ENCODE measurements around the gene SLC35F1. TPM values are rescaled to one million over a fixed set of nuclear protein-coding genes. Genes with fewer than 3 reads are reported as not detected.

The SLC35F1 gene
- polyA plus RNA-seq, 1 donor from 2014 or later, result 35.1 TPM

GRCh38 chr6:118353564-118353963, 446.5 kb downstream of the SLC35F1 start:
- no peaks in the 10 kb centered on the region for H3K9me3 ChIP-seq (ENCODE audit: low read length)
- no peaks in the 10 kb centered on the region for H4K20me1 ChIP-seq (ENCODE audit: insufficient read depth)
- no peaks in the 10 kb centered on the region for H3K27me3 ChIP-seq (ENCODE audit: insufficient read depth, low read depth, low read length)
- no peaks in the 10 kb centered on the region for H3F3A ChIP-seq (ENCODE audit: insufficient read depth, low read length, poor library complexity, severe bottlenecking)
- no peaks in the 10 kb centered on the region for H3K9me2 ChIP-seq (ENCODE audit: insufficient read depth, low read length)
- H2AFZ ChIP-seq (ENCODE audit: low read depth, low read length), result no peak overlapping the region
- no peak overlapping the region for H3K4me2 ChIP-seq (ENCODE audit: low read length)
- no peaks in the 10 kb centered on the region for H3K36me3 ChIP-seq (ENCODE audit: insufficient read depth, low read length)
- no peak overlapping the region for H3K9ac ChIP-seq (ENCODE audit: low read length)
- H3K27ac ChIP-seq (ENCODE audit: low read length), result no peak overlapping the region
- H3K4me3 ChIP-seq (ENCODE audit: low read length), result no peak overlapping the region
- no peaks in the 10 kb centered on the region for H3K79me2 ChIP-seq (replicated peaks; ENCODE audit: insufficient read depth, low read length)
- TF ChIP-seq POLR2AphosphoS5 (IDR thresholded peaks at IDR 0.05) (no peak), EP300 (conservative IDR thresholded peaks at IDR 0.05; ENCODE audit: poor library complexity, severe bottlenecking) (no peak), MXI1 (conservative IDR thresholded peaks at IDR 0.05; ENCODE audit: poor library complexity, severe bottlenecking) (no peak), EZH2 (IDR thresholded peaks at IDR 0.05; ENCODE audit: borderline replicate concordance, insufficient read depth, low read length, poor library complexity, severe bottlenecking) (no peak), REST (IDR thresholded peaks at IDR 0.05; ENCODE audit: borderline replicate concordance) (no peak), SMC3 (conservative IDR thresholded peaks at IDR 0.05; ENCODE audit: poor library complexity) (no peak), CTCF (IDR thresholded peaks at IDR 0.05; ENCODE audit: poor library complexity, severe bottlenecking) (no peak), TAF1 (IDR thresholded peaks at IDR 0.05; ENCODE audit: low read depth) (no peak), RAD21 (conservative IDR thresholded peaks at IDR 0.05) (no peak)

GRCh38 chr6:118354641-118355040, 447.6 kb downstream of the SLC35F1 start:
- Histone ChIP-seq H3K4me3 (ENCODE audit: low read length) (no peak overlapping the region), H3K79me2 (replicated peaks; ENCODE audit: insufficient read depth, low read length) (no peaks in the 10 kb centered on the region), H3K27ac (ENCODE audit: low read length) (no peak overlapping the region), H3F3A (ENCODE audit: insufficient read depth, low read length, poor library complexity, severe bottlenecking) (no peaks in the 10 kb centered on the region), H3K9me3 (ENCODE audit: low read length) (no peaks in the 10 kb centered on the region), H3K9ac (ENCODE audit: low read length) (no peak overlapping the region), H3K36me3 (ENCODE audit: insufficient read depth, low read length) (no peaks in the 10 kb centered on the region), H2AFZ (ENCODE audit: low read depth, low read length) (no peak overlapping the region), H3K4me2 (ENCODE audit: low read length) (no peak overlapping the region), H3K27me3 (ENCODE audit: insufficient read depth, low read depth, low read length) (no peaks in the 10 kb centered on the region), H3K9me2 (ENCODE audit: insufficient read depth, low read length) (no peaks in the 10 kb centered on the region), H4K20me1 (ENCODE audit: insufficient read depth) (no peaks in the 10 kb centered on the region)
- TF ChIP-seq TAF1 (IDR thresholded peaks at IDR 0.05; ENCODE audit: low read depth), result no peak

GRCh38 chr6:118356054-118356453, 449.0 kb downstream of the SLC35F1 start:
- Histone ChIP-seq H4K20me1 (ENCODE audit: insufficient read depth) (no peaks in the 10 kb centered on the region), H3K79me2 (replicated peaks; ENCODE audit: insufficient read depth, low read length) (no peaks in the 10 kb centered on the region), H3K27ac (ENCODE audit: low read length) (no peak overlapping the region), H3K9ac (ENCODE audit: low read length) (no peak overlapping the region), H3F3A (ENCODE audit: insufficient read depth, low read length, poor library complexity, severe bottlenecking) (no peaks in the 10 kb centered on the region), H3K9me3 (ENCODE audit: low read length) (no peaks in the 10 kb centered on the region), H3K4me2 (ENCODE audit: low read length) (no peak overlapping the region), H3K4me3 (ENCODE audit: low read length) (no peak overlapping the region), H2AFZ (ENCODE audit: low read depth, low read length) (no peak overlapping the region), H3K36me3 (ENCODE audit: insufficient read depth, low read length) (no peaks in the 10 kb centered on the region), H3K9me2 (ENCODE audit: insufficient read depth, low read length) (no peaks in the 10 kb centered on the region), H3K27me3 (ENCODE audit: insufficient read depth, low read depth, low read length) (no peaks in the 10 kb centered on the region)
- TF ChIP-seq TAF1 (IDR thresholded peaks at IDR 0.05; ENCODE audit: low read depth) (no peak), SMC3 (conservative IDR thresholded peaks at IDR 0.05; ENCODE audit: poor library complexity) (no peak), CTCF (IDR thresholded peaks at IDR 0.05; ENCODE audit: poor library complexity, severe bottlenecking) (no peak), MXI1 (conservative IDR thresholded peaks at IDR 0.05; ENCODE audit: poor library complexity, severe bottlenecking) (no peak), REST (IDR thresholded peaks at IDR 0.05; ENCODE audit: borderline replicate concordance) (no peak), EZH2 (IDR thresholded peaks at IDR 0.05; ENCODE audit: borderline replicate concordance, insufficient read depth, low read length, poor library complexity, severe bottlenecking) (no peak), RAD21 (conservative IDR thresholded peaks at IDR 0.05) (no peak), EP300 (conservative IDR thresholded peaks at IDR 0.05; ENCODE audit: poor library complexity, severe bottlenecking) (no peak), POLR2AphosphoS5 (IDR thresholded peaks at IDR 0.05) (no peak)

All from neural cell (in vitro differentiated cells).